ENCODE measurements around the gene MEIS1.

MEIS1 gene

DNA sequence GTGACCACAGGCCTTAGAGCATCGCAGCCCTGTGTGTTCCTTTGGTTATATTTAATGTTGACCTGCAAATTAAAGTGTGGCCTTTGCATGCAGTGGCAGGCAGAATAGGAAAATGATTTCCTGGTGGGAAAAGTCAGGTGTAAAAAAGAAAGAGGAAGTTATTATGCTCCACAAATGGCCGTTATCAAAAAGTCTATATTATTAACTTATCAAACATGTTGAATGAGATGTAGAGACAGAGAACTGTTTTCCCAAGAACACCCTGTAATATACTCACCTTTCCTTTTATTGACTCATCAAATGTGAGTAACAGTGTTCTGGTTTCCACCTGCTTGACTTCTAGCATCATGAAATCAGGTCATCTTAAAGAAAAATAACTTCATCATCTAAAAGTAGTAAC, 35.3 kb downstream of the MEIS1 start:
- TF ChIP-seq, protein P1, sequence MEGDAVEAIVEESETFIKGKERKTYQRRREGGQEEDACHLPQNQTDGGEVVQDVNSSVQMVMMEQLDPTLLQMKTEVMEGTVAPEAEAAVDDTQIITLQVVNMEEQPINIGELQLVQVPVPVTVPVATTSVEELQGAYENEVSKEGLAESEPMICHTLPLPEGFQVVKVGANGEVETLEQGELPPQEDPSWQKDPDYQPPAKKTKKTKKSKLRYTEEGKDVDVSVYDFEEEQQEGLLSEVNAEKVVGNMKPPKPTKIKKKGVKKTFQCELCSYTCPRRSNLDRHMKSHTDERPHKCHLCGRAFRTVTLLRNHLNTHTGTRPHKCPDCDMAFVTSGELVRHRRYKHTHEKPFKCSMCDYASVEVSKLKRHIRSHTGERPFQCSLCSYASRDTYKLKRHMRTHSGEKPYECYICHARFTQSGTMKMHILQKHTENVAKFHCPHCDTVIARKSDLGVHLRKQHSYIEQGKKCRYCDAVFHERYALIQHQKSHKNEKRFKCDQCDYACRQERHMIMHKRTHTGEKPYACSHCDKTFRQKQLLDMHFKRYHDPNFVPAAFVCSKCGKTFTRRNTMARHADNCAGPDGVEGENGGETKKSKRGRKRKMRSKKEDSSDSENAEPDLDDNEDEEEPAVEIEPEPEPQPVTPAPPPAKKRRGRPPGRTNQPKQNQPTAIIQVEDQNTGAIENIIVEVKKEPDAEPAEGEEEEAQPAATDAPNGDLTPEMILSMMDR (IDR thresholded peaks at IDR 0.05): no peak
- H3K36me3 ChIP-seq: no peaks in the 10 kb centered on the region
- no peaks in the 10 kb centered on the region for H3K27me3 ChIP-seq
- H3K27ac ChIP-seq: no peak overlapping the region
- no peaks in the 10 kb centered on the region for H3K9me3 ChIP-seq
- H3K4me1 ChIP-seq (ENCODE audit: control insufficient read depth in 1 of 2, insufficient read depth in 1 of 2, low read depth in 1 of 2, low read length in 1 of 2): peaks cover 0 to 6% of the 10 kb centered on the region in 2 experiments
- no peak overlapping the region for H3K4me3 ChIP-seq (ENCODE audit: low read depth in 1 of 2, low read length in 1 of 2)

DNA sequence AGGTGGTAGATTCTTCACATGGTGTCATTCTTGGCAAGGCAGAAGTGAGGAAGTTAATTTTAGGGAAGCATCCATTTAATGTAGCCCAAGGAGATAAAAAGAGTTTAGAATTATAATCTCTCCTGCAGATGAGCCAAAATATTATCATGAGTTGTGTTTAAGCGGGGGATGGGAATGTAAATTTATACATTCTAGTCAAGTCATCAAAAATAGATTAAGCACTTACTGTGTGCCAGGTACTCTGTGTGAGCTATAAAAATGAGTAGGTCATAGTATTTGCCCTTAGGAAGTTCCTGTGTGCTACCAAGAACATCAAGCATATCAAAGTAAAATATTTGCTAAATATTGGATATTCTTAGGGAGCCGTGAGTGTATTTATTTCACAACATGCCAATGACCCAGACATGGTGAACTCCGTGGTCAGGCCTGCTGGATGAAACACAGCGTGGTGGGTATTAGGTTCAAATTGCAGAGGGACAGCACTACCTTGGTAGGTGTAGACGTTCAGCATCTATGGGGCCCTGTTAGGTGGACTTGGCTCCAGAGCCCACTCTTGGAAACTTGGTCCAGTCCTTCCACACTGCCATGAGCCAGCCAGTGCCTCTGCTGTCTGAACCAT, 37.4 kb downstream of the MEIS1 start:
- Histone ChIP-seq H3K4me1 (ENCODE audit: control insufficient read depth in 1 of 2, insufficient read depth in 1 of 2, low read depth in 1 of 2, low read length in 1 of 2) (peaks cover 0 to 6% of the 10 kb centered on the region in 2 experiments), H3K4me3 (ENCODE audit: low read depth in 1 of 2, low read length in 1 of 2) (no peak overlapping the region), H3K27ac (no peak overlapping the region), H3K9me3 (no peaks in the 10 kb centered on the region), H3K36me3 (no peaks in the 10 kb centered on the region), H3K27me3 (no peaks in the 10 kb centered on the region)
- TF ChIP-seq, protein P1 (IDR thresholded peaks at IDR 0.05): no peak

DNA sequence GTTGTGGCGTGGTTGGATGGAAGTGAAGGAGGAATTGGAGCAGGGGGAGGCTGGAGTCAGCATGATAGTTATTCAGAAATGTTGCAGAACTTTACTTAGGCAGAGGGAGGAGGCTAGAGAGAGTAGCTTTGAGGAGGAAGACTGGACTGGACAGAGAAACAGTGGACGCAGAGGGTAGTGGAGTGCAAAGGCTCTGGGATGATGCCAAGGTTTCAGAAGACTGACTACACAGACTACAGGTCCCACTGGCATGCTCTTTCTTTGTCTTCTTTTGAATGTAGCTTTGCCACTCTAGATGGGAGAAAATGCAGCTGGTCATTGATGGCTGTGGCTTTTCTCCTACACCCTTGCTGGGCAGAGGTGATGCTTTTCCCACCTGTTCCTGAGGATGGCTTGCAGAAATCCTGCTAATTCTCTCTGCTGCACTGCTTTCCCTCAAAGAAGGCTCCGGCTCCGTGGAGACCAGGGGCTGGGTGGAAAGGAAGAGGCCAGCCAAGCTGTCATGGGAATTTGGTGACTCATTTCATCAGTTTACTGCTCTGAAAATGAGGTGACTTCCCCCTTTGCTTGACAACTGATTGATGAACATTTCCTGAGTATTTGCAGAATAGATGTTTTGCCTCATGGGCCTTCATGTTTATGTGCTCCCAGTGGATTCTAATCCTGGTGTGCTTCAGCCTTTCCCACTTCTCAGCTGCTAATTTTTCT, 42.4 kb downstream of the MEIS1 start:
- no peak overlapping the region for H3K27ac ChIP-seq
- peaks cover 0 to 6% of the 10 kb centered on the region in 2 experiments for H3K4me1 ChIP-seq (ENCODE audit: control insufficient read depth in 1 of 2, insufficient read depth in 1 of 2, low read depth in 1 of 2, low read length in 1 of 2)

DNA sequence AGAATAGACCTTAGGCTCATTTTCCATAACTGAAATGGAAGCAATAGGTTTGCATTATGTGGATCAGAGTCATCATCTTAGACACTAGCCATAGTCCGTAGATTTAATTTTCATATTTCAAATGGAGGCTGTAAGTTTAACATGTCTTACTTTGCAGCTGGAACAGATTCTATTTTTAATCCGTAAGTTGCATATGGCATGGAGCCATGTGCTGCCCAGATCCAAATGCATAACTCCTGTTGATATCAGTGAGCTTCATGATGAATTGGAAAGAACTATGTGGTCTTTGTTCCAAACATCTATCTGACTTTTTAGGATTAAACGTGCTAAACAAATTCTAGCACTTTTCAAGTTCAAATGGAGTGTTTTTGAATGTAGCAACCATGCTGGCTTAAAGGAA, 43.4 kb downstream of the MEIS1 start:
- no peaks in the 10 kb centered on the region for H3K36me3 ChIP-seq
- TF ChIP-seq, protein P1 (IDR thresholded peaks at IDR 0.05): no peak
- peaks cover 0 to 6% of the 10 kb centered on the region in 2 experiments for H3K4me1 ChIP-seq (ENCODE audit: control insufficient read depth in 1 of 2, insufficient read depth in 1 of 2, low read depth in 1 of 2, low read length in 1 of 2)
- no peaks in the 10 kb centered on the region for H3K9me3 ChIP-seq
- no peak overlapping the region for H3K27ac ChIP-seq
- no peaks in the 10 kb centered on the region for H3K27me3 ChIP-seq
- no peak overlapping the region for H3K4me3 ChIP-seq (ENCODE audit: low read depth in 1 of 2, low read length in 1 of 2)

More for the DNA sequence above, 42.4 kb downstream of the MEIS1 start:
- H3K9me3 ChIP-seq: no peaks in the 10 kb centered on the region
- no peaks in the 10 kb centered on the region for H3K27me3 ChIP-seq
- TF ChIP-seq, protein P1 (IDR thresholded peaks at IDR 0.05): no peak
- H3K4me3 ChIP-seq (ENCODE audit: low read depth in 1 of 2, low read length in 1 of 2): no peak overlapping the region
- no peaks in the 10 kb centered on the region for H3K36me3 ChIP-seq

GRCh38 chr2:66478731-66479316, 43.9 kb downstream of the MEIS1 start:
- no peaks in the 10 kb centered on the region for H3K36me3 ChIP-seq
- H3K27ac ChIP-seq: no peak overlapping the region
- H3K4me1 ChIP-seq (ENCODE audit: control insufficient read depth in 1 of 2, insufficient read depth in 1 of 2, low read depth in 1 of 2, low read length in 1 of 2): peaks cover 0 to 6% of the 10 kb centered on the region in 2 experiments
- no peaks in the 10 kb centered on the region for H3K9me3 ChIP-seq
- H3K27me3 ChIP-seq: no peaks in the 10 kb centered on the region
- no peak overlapping the region for H3K4me3 ChIP-seq (ENCODE audit: low read depth in 1 of 2, low read length in 1 of 2)
- TF ChIP-seq, protein P1 (IDR thresholded peaks at IDR 0.05): no peak
